ENCODE data around the gene CACNB1.

CACNB1 gene

GRCh38 chr17:39225959-39226683 lies 28.7 kb upstream of the CACNB1 start:
- in situ Hi-C loops (cut with MboI; ENCODE audit: low sequenced_read_pairs): no loop called here

GRCh38 chr17:39225308-39225958 lies 28.0 kb upstream of the CACNB1 start, which contains the start of gene STAC2:
Gene STAC2, minus strand, starts transcription at chr17:39225945. Its CDS starts 443 bp downstream, at chr17:39225502.
- in situ Hi-C loops (cut with MboI; ENCODE audit: low sequenced_read_pairs): no loop called here

GRCh38 chr17:39224778-39225307 lies 27.4 kb upstream of the CACNB1 start:
- in situ Hi-C loops (cut with MboI; ENCODE audit: low sequenced_read_pairs): no loop called here

GRCh38 chr17:39223907-39224777 lies 26.7 kb upstream of the CACNB1 start:
- in situ Hi-C loops (cut with MboI; ENCODE audit: low sequenced_read_pairs): no loop called here

- in situ Hi-C loops (cut with MboI; ENCODE audit: low sequenced_read_pairs): no loop called here
These were observed 25.7 kb upstream of the CACNB1 start for GRCh38 chr17:39222866-39223834.

- in situ Hi-C loops (cut with MboI; ENCODE audit: low sequenced_read_pairs): no loop called here
These were observed 24.7 kb upstream of the CACNB1 start for GRCh38 chr17:39222151-39222550.

GRCh38 chr17:39221572-39221971 lies 24.1 kb upstream of the CACNB1 start:
- in situ Hi-C loops (cut with MboI; ENCODE audit: low sequenced_read_pairs): no loop called here

GRCh38 chr17:39219647-39220154 lies 22.2 kb upstream of the CACNB1 start:
- in situ Hi-C loops (cut with MboI; ENCODE audit: low sequenced_read_pairs): no loop called here

GRCh38 chr17:39218906-39219305 lies 21.4 kb upstream of the CACNB1 start:
- in situ Hi-C loops (cut with MboI; ENCODE audit: low sequenced_read_pairs): no loop called here

GRCh38 chr17:39217734-39218369 lies 20.4 kb upstream of the CACNB1 start:
- in situ Hi-C loops (cut with MboI; ENCODE audit: low sequenced_read_pairs): no loop called here

- in situ Hi-C loops (cut with MboI; ENCODE audit: low sequenced_read_pairs): no loop called here
These were observed 16.4 kb upstream of the CACNB1 start for GRCh38 chr17:39213852-39214251.

GRCh38 chr17:39212841-39213480 lies 15.5 kb upstream of the CACNB1 start:
- in situ Hi-C loops (cut with MboI; ENCODE audit: low sequenced_read_pairs): no loop called here

GRCh38 chr17:39212195-39212810 lies 14.8 kb upstream of the CACNB1 start:
- in situ Hi-C loops (cut with MboI; ENCODE audit: low sequenced_read_pairs): no loop called here

- in situ Hi-C loops (cut with MboI; ENCODE audit: low sequenced_read_pairs): no loop called here
These were observed 12.6 kb upstream of the CACNB1 start for GRCh38 chr17:39210093-39210434.

GRCh38 chr17:39209317-39210092 lies 12.0 kb upstream of the CACNB1 start:
- in situ Hi-C loops (cut with MboI; ENCODE audit: low sequenced_read_pairs): no loop called here

GRCh38 chr17:39208893-39209292 lies 11.4 kb upstream of the CACNB1 start:
- in situ Hi-C loops (cut with MboI; ENCODE audit: low sequenced_read_pairs): no loop called here

- in situ Hi-C loops (cut with MboI; ENCODE audit: low sequenced_read_pairs): no loop called here
These were observed 10.7 kb upstream of the CACNB1 start for GRCh38 chr17:39208136-39208535.

- in situ Hi-C loops (cut with MboI; ENCODE audit: low sequenced_read_pairs): no loop called here
These were observed 7.7 kb upstream of the CACNB1 start for GRCh38 chr17:39205112-39205526.

All from HL-60/S4 treated with phorbol 12-myristate 13-acetate at 8.2 ng/mL for 4 days and 3 days (cell line).